GM21515 (cell line): Measurements from ENCODE around the gene SLIT2.

Experiments
- ATAC-seq: cut with Tn5 transposase; IDR thresholded peaks from one replicate; pipeline ENCODE4 v1.9.1; 2021; ENCODE audit not compliant: unreplicated experiment

Gene SLIT2

GRCh38 chr4:20298986-20299385 lies 47.3 kb downstream of the SLIT2 start:
- ATAC-seq, result no peak

GRCh38 chr4:20299515-20299914 lies 47.8 kb downstream of the SLIT2 start:
- no peak for ATAC-seq

GRCh38 chr4:20301161-20301560 lies 49.5 kb downstream of the SLIT2 start:
- no peak for ATAC-seq
